HAP-1 (cell line): Measurements from ENCODE around the gene TRIM40.
"Not testable (repeated sequence)": the region's sequence is repeated elsewhere in the genome, so short reads cannot be mapped to it uniquely, and the experiment has no call there.

ENCODE experiments used
- DNase-seq, 2 experiments: peaks; one replicate each; pipeline ENCODE4 v3.0.0-alpha.2; 2016 to 2020; ENCODE audit warnings: low spot score in 2 of 2
- H3K27me3 ChIP-seq: fragments of 250-450 bp; sonication (Bioruptor Pico); 2 replicates; pipeline ENCODE4 v1.5.1; 2020; ENCODE audit warnings: low read depth, mild to moderate bottlenecking, moderate library complexity
- H3K36me3 ChIP-seq: fragments of 250-450 bp; sonication (Bioruptor Pico); replicated peaks from 2 replicates; pipeline ENCODE4 v1.5.1; 2020; ENCODE audit warnings: mild to moderate bottlenecking
- H3K4me1 ChIP-seq: fragments of 250-450 bp; sonication (Bioruptor Pico); 2 replicates; pipeline ENCODE4 v1.5.1; 2020; ENCODE audit warnings: mild to moderate bottlenecking
- H3K4me3 ChIP-seq: fragments of 250-450 bp; sonication (Bioruptor Pico); 2 replicates; pipeline ENCODE4 v1.5.1; 2020; ENCODE audit warnings: mild to moderate bottlenecking, moderate library complexity
- H3K9me3 ChIP-seq: fragments of 250-450 bp; sonication (Bioruptor Pico); 2 replicates; pipeline ENCODE4 v1.5.1; 2020; ENCODE audit warnings: mild to moderate bottlenecking, moderate library complexity
- in situ Hi-C: fragments of 300-500 bp; cut with MboI; formaldehyde crosslinking; loops from 3 replicates; pipeline ENCODE4 v1.14.3; 2020; ENCODE audit warnings: low sequenced_read_pairs, inconsistent platforms, mixed read lengths

TRIM40 gene

GRCh38 chr6:30102970-30103871 is 32.7 kb upstream of the TRIM40 start:
- no peaks in the 10 kb centered on the region for H3K27me3 ChIP-seq
- H3K36me3 ChIP-seq, result no peaks in the 10 kb centered on the region
- H3K9me3 ChIP-seq, result no peaks in the 10 kb centered on the region
- peak overlapping the region; percentile 10 for H3K4me3 ChIP-seq
- H3K4me1 ChIP-seq, result peaks cover 24% of the 10 kb centered on the region
- DNase-seq, result peak; percentile 76 to 90
- in situ Hi-C loops, result no loop called here

- peaks cover 24% of the 10 kb centered on the region for H3K4me1 ChIP-seq
- H3K4me3 ChIP-seq, result no peak overlapping the region
- H3K27me3 ChIP-seq, result no peaks in the 10 kb centered on the region
- no peak for DNase-seq
- no peaks in the 10 kb centered on the region for H3K36me3 ChIP-seq
- in situ Hi-C loops, result no loop called here
- H3K9me3 ChIP-seq, result no peaks in the 10 kb centered on the region
Observed at GRCh38 chr6:30103872-30104179, 32.1 kb upstream of the TRIM40 start.

- DNase-seq, result no peak
- no peak overlapping the region for H3K4me3 ChIP-seq
- in situ Hi-C loops, result no loop called here
- H3K27me3 ChIP-seq, result no peaks in the 10 kb centered on the region; the same call in 1 of the 2 replicates
- no peaks in the 10 kb centered on the region for H3K36me3 ChIP-seq
- H3K4me1 ChIP-seq, result peaks cover 24% of the 10 kb centered on the region
- no peaks in the 10 kb centered on the region for H3K9me3 ChIP-seq
Observed at GRCh38 chr6:30104661-30105060, 31.3 kb upstream of the TRIM40 start.

GRCh38 chr6:30111266-30111856 is 24.6 kb upstream of the TRIM40 start:
- Histone ChIP-seq H3K4me1 (no peaks in the 10 kb centered on the region), H3K9me3 (no peaks in the 10 kb centered on the region), H3K27me3 (peaks cover 32% of the 10 kb centered on the region), H3K4me3 (no peak overlapping the region), H3K36me3 (no peaks in the 10 kb centered on the region)
- in situ Hi-C loops, result no loop called here
- no peak for DNase-seq

GRCh38 chr6:30112402-30112994 is 23.4 kb upstream of the TRIM40 start:
- in situ Hi-C loops, result no loop called here
- Histone ChIP-seq H3K27me3 (peaks cover 32% of the 10 kb centered on the region), H3K36me3 (no peaks in the 10 kb centered on the region), H3K4me1 (no peaks in the 10 kb centered on the region), H3K9me3 (no peaks in the 10 kb centered on the region), H3K4me3 (no peak overlapping the region)
- no peak for DNase-seq

GRCh38 chr6:30113003-30113759 is 22.8 kb upstream of the TRIM40 start, which contains the start of gene TRIM31:
TRIM31 (minus strand) TSS chr6:30113090; CDS start chr6:30112805, 285 bp downstream.
- Histone ChIP-seq H3K27me3 (peaks cover 32% of the 10 kb centered on the region), H3K9me3 (no peaks in the 10 kb centered on the region), H3K4me1 (no peaks in the 10 kb centered on the region), H3K4me3 (no peak within 1 kb of the TSS), H3K36me3 (no peaks in the 10 kb centered on the region)
- DNase-seq, result no peak
- in situ Hi-C loops, result no loop called here

- Histone ChIP-seq H3K4me1 (no peaks in the 10 kb centered on the region), H3K4me3 (no peak overlapping the region), H3K27me3 (peaks cover 32% of the 10 kb centered on the region), H3K36me3 (no peaks in the 10 kb centered on the region), H3K9me3 (no peaks in the 10 kb centered on the region)
- DNase-seq, result no peak
- in situ Hi-C loops, result no loop called here
Observed at GRCh38 chr6:30113841-30114240, 22.1 kb upstream of the TRIM40 start.

GRCh38 chr6:30116724-30117123 is 19.2 kb upstream of the TRIM40 start:
- no peak overlapping the region for H3K4me3 ChIP-seq

GRCh38 chr6:30118691-30119090 is 17.2 kb upstream of the TRIM40 start:
- H3K4me3 ChIP-seq, in situ Hi-C loops, DNase-seq, H3K9me3 ChIP-seq, H3K4me1 ChIP-seq, H3K27me3 ChIP-seq, H3K36me3 ChIP-seq: not testable (repeated sequence)

More at GRCh38 chr6:30116724-30117123, 19.2 kb upstream of the TRIM40 start:
- H3K27me3 ChIP-seq, result peaks cover 27% of the 10 kb centered on the region
- no peaks in the 10 kb centered on the region for H3K4me1 ChIP-seq
- no peak for DNase-seq
- no peaks in the 10 kb centered on the region for H3K9me3 ChIP-seq
- in situ Hi-C loops, result no loop called here
- H3K36me3 ChIP-seq, result no peaks in the 10 kb centered on the region

- DNase-seq, result no peak
- in situ Hi-C loops, result no loop called here
- H3K27me3 ChIP-seq, result no peaks in the 10 kb centered on the region
Observed at GRCh38 chr6:30121446-30122366, 14.2 kb upstream of the TRIM40 start.

GRCh38 chr6:30122515-30122914 is 13.4 kb upstream of the TRIM40 start:
- no peak for DNase-seq

More at GRCh38 chr6:30121446-30122366, 14.2 kb upstream of the TRIM40 start:
- no peaks in the 10 kb centered on the region for H3K36me3 ChIP-seq
- H3K4me1 ChIP-seq, result no peaks in the 10 kb centered on the region
- H3K4me3 ChIP-seq, result no peak overlapping the region
- no peaks in the 10 kb centered on the region for H3K9me3 ChIP-seq

GRCh38 chr6:30127238-30128093 is 8.5 kb upstream of the TRIM40 start:
- H3K4me3 ChIP-seq, result no peak overlapping the region
- H3K27me3 ChIP-seq, result no peaks in the 10 kb centered on the region
- H3K4me1 ChIP-seq, result peaks cover 5% of the 10 kb centered on the region
- no peak for DNase-seq
- no peaks in the 10 kb centered on the region for H3K36me3 ChIP-seq
- no peaks in the 10 kb centered on the region for H3K9me3 ChIP-seq
- in situ Hi-C loops, result no loop called here

More at GRCh38 chr6:30122515-30122914, 13.4 kb upstream of the TRIM40 start:
- in situ Hi-C loops, result no loop called here
- Histone ChIP-seq H3K4me3 (no peak overlapping the region), H3K9me3 (no peaks in the 10 kb centered on the region), H3K27me3 (no peaks in the 10 kb centered on the region), H3K4me1 (no peaks in the 10 kb centered on the region), H3K36me3 (no peaks in the 10 kb centered on the region)
